HuH-7.5 (cell line): ENCODE data around the gene SKAP1.

Source experiments
- DNase-seq: peaks from one replicate; pipeline ENCODE4 v3.0.0; 2011; ENCODE audit warnings: low spot score

The SKAP1 gene

GRCh38 chr17:48104440-48104839, 325.6 kb downstream of the SKAP1 start:
- DNase-seq: no peak

- no peak for DNase-seq
Measured at GRCh38 chr17:48102798-48103715, 327.0 kb downstream of the SKAP1 start.

- no peak for DNase-seq
Measured at GRCh38 chr17:48102043-48102750, 327.8 kb downstream of the SKAP1 start.

GRCh38 chr17:48101012-48101720, 328.8 kb downstream of the SKAP1 start, which contains the start of gene CBX1:
CBX1 (minus strand) TSS chr17:48101478; CDS start chr17:48077004, 24,474 bp downstream.
- DNase-seq: peak; percentile 78

DNA sequence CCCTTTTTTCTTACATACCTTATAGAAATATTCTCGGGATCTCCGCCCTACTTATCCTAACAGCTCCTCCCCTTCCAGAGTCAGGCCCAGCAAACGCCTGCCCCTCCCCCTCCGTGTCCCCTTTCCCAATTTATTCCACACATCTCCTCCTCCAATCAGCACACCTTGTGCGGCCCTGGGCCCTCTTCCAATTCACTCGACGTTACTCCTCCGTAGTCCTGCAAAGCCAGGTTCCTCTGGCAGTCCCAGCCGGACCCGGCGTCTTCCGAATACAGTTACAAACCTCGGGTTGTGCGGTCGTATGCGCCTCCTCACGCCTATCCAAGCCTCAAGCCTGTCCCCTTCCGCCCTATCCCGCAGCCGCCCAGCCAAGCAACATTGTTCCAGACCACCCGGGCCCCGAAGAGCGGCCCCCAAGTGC, 329.4 kb downstream of the SKAP1 start:
- DNase-seq: peak; percentile 43

- no peak for DNase-seq
Measured at GRCh38 chr17:48100160-48100559, 329.9 kb downstream of the SKAP1 start.

DNA sequence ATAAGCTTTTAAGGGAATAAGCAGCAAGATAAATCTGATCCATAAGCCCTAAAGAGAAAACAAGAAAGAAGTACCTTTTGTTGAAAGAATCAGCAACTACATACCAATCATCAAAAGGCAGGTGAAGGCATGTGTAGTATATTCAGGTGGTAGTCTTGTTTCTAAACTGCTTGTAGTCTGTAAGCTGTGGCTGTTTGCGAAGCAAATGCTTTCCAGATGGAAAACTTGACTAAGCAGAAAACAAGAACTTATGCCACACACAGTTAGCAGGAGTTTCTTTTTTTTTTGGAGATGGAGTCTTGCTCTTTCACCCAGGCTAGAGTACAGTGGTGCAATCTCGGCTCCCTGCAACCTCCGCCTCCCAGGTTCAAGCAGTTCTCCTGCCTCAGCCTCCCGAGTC, 334.4 kb downstream of the SKAP1 start:
- no peak for DNase-seq

DNA sequence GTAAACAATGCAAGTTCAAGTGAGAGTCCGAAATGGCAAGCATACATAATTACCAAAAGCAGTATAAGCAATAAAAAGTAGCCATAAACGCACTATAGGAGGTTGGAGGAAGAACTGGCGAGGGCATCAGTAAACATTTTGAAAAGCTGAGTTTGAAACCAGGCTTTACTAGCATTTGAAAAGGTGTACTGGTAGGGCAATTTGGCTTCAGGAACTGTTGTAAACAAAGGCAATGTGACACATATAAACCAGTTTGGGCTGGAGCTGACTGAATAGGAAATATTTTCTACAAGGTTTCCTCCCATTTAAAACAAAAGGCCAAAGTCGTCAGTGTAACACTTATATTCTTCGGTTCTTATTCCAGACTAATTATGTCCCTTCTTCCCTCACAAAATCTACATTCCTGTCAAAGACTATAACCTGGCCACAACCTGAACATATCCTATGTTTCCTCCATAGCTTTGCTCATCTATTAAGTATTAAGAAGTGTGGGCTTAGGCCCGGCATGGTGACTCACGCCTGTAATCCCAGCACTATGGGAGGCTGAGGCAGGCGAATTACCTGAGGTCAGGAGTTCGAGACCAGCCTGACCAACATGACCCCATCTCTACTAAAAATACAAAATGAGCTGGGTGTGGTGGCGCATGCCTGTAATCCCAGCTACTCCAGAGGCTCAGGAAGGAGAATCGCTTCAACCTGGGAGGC, 336.5 kb downstream of the SKAP1 start:
- DNase-seq: no peak

DNA sequence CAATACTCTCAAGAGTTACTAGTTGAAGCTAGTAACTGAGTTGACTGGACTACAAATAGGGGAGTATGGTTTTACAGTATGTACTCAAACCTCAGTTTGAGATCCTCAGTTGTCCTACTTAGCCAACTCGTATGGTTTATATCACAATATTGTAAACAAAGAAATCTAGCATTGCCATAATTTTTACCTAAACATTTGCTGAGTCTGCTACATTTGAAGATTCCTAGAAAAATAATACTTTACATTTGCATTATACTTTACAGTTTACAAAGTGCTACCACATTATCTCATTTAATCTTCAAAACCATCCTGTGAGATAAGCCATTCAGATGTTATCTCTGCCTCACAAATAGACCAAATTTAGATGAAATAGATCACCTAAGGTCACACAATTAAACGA, 345.1 kb downstream of the SKAP1 start:
- no peak for DNase-seq
